DMS 273 (cell line): Measurements from ENCODE around the gene LCN15.
"Not testable (repeated sequence)": the region's sequence is repeated elsewhere in the genome, so short reads cannot be mapped to it uniquely, and the experiment has no call there.

Experiments
- DNase-seq: peaks from one replicate; lab custom pipeline; 2025; ENCODE audit not compliant: unreplicated experiment; lab: John Stamatoyannopoulos, UW

The LCN15 gene

GRCh38 chr9:136794281-136794999, 30.1 kb upstream of the LCN15 start:
- no peak for DNase-seq

GRCh38 chr9:136793086-136793946, 29.0 kb upstream of the LCN15 start:
- DNase-seq, result peak; percentile 49

- DNase-seq, result no peak
Measured at GRCh38 chr9:136792321-136793085, 28.2 kb upstream of the LCN15 start.

GRCh38 chr9:136791516-136792276, 27.4 kb upstream of the LCN15 start:
- DNase-seq, result peak; percentile 64

DNA sequence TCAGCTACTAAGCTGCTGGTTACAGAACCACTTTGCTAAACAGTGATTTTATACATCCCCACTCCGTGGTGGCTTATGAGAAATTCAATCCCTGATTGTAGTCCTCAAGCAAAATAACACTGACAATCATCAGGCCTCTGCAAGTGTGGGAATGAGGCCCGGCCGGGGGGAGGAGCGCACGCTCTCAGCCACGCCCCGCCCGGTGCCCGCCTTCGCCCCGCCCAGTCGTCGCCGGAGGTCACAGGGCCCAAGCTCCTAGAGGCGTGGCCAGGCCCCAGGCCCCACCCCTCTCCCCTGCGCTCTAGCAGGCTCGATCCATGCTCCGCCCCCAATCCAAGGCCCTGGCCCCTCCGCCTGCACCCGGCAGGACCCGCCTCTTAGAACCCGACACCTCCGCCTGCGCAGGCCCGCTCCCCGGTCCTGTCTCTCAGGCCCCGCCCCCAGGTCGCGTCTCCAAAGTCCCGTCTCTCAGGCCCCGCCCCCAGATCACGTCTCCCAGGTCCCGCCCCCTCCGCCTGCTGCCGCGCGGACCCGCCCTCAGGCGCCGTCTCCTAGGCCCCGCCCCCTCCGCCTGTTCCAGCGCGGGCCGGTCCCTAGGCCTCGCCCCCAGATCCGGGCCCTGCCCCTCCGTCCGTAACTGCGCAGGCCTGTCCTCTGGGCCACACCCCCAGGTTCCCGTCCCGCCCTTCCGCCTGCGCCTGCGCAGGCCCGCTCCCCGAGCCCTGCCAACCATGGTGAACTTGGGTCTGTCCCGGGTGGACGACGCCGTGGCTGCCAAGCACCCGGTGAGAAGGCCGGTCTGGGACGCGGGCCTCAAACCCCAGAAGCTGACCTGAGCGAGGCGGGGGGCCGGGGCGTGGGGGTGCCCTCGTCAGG, 26.6 kb upstream of the LCN15 start, which contains the start of gene TMEM141:
Gene TMEM141, plus strand, starts transcription at position 705 of the 876 bp plus-strand sequence. Its CDS starts 27 bp downstream, at position 732.
- DNase-seq, result peak; percentile 100

GRCh38 chr9:136789523-136789937, 25.2 kb upstream of the LCN15 start:
- DNase-seq, result no peak

DNA sequence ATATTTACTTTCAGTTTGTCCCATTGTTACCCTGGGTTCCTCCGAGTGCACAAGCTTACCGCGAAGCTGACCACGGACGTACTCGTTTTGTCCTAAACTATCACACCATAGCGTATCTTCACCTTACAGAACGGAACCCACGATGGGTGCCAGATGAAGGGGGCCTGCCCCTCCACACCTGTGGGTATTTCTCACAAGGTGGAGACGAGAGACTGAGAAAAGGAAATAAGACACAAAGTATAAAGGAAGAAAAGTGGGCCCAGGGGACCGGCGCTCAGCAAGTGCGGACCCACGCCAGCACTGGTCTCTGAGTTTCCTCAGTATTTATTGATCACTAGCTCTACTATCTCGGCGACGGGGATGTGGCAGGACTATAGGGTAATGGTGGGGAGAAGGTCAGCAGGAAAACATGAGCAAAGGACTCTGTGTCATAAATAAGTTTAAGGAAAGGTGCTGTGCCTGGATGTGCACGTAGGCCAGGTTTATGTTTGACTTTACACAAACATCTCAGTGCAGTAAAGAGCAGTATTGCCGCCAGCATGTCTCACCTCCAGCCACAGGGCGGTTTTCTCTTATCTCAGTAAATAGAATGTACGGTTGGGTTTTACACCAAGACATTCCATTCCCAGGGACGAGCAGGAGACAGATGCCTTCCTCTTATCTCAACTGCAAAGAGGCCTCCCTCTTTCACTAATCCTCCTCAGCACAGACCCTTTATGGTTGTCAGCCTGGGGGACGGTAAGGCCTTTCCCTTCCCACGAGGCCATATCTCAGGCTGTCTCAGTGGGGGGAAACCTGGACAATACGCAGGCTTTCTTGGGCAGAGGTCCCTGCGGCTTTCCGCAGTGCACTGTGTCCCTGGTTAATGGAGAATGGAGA, 24.6 kb upstream of the LCN15 start:
- not testable (repeated sequence) for DNase-seq

DNA sequence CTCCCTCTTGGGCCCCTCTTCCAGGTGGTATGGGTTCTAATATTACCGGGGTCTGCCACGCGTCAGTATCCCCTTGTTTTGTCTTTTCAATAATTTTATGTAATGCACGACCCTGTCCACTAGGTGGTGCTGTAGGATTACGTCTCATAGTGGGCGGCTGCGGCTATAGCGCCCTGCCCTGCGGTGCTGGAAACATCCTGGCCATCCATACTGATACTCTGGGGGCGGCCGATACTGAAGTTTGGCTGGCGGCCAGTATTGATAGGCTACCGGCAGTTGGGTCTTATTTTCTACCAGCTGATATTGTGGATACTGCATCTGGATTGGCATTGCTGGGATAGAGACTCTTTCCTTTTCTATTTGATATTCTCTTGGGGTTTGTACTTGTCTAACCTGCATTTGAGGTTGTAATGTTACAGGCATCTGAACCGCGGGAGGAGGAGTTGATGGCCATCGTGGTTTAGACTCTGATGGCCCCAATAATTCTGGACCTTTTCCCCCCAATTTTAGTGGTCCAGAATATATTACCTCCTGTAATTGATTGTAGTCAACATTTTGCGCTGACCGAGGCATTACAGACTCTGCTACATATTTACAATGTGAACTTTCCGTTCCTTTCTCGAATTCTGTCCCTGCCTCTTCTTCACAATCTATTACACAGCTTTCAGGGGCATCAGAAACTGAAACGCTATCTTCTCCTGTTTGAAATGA, 23.5 kb upstream of the LCN15 start:
- peak; percentile 84 for DNase-seq

- not testable (repeated sequence) for DNase-seq
Measured at GRCh38 chr9:136786983-136787382, 22.7 kb upstream of the LCN15 start.

- no peak for DNase-seq
Measured at GRCh38 chr9:136786451-136786850, 22.1 kb upstream of the LCN15 start.

DNA sequence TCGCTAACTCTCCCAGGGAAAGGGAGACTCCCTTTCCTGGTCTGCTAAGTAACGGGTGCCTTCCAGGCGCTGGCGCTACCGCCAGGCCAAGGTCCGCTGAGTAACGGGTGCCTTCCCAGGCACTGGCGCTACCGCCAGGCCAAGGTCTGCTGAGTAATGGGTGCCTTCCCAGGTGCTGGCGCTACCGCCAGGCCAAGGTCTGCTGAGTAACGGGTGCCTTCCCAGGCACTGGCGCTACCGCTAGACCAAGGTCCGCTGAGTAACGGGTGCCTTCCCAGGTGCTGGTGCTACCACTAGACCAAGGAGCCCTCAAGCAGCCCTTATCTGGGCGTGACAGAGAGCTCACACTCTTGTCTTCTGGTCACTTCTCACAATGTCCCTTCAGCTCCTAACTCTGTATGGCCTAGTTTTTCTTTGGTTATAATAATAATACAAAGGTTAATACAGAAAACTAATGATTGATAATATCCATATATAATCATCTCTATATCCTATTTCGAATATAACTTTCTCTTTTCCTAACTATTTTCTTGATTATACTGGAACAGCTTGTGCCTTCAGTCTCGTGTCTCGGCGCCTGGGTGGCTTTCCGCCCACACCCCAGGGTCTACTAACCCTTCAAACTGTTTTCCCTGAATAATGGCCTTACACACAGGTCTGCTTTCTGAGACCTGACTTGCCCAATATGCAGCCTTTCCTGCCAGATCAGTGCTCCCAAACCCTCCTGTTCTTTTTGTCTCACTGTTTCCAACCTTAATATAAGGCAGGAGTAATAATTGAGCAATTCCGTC, 21.4 kb upstream of the LCN15 start:
- DNase-seq, result not testable (repeated sequence)

- no peak for DNase-seq
Measured at GRCh38 chr9:136784997-136785361, 20.7 kb upstream of the LCN15 start.

- DNase-seq, result peak; percentile 81
Measured at GRCh38 chr9:136784249-136784996, 20.1 kb upstream of the LCN15 start.

GRCh38 chr9:136782452-136782851, 18.1 kb upstream of the LCN15 start:
- no peak for DNase-seq

DNA sequence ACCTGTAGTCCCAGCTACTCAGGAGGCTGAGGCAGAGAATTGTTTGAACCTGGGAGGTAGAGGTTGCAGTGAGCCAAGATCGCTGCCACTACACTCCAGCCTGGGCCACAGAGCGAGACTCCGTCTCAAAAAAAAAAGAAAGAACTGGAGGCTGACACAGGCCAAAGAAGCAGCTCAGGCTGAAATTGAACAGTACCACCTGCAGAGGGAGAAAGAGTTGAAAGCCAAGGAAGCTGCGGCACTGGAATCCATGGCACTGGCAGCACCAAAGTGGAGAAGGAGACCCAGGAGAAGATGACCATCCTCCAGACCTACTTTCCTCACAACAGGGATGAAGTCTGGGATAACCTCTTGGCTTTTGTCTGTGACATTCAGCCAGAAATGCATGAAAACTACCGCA, 15.5 kb upstream of the LCN15 start:
- DNase-seq, result peak; percentile 29

GRCh38 chr9:136777359-136777758, 13.0 kb upstream of the LCN15 start:
- no peak for DNase-seq

- DNase-seq, result no peak
Measured at GRCh38 chr9:136776947-136777346, 12.6 kb upstream of the LCN15 start.
